GM12878 (cell line): Measurements from ENCODE around the gene MEP1A. TPM values are rescaled to one million over a fixed set of nuclear protein-coding genes. Genes with fewer than 3 reads are reported as not detected.

Experiments
- ATAC-seq: fragments of 200-7000 bp; cut with Tn5 transposase; 3 replicates; pipeline ENCODE4 v1.9.1; 2020; ENCODE audit warnings: mild to moderate bottlenecking, moderate library complexity
- BruUV-seq: library from RNA; stranded (reverse); fragments of 400-500 nt; replicated peaks from 2 replicates; lab custom pipeline; 2021; lab: Mats Ljungman, UMichigan
- CTCF ChIA-PET: fragments of 300-600 bp; sonication (Branson Sonifier 250); formaldehyde crosslinking; extraction: SDS; loops from one replicate; lab custom pipeline; 2021; ENCODE audit warnings: inconsistent platforms; lab: Yijun Ruan, JAX
- POLR2A ChIA-PET: fragments of 350-600 bp; formaldehyde crosslinking; extraction: SDS; loops from one replicate; lab custom pipeline; 2021; ENCODE audit warnings: inconsistent platforms; lab: Charles Lee
- RAD21 ChIA-PET: fragments of 300-600 bp; sonication (Branson Sonifier 250); formaldehyde crosslinking; loops from one replicate; lab custom pipeline; 2023; ENCODE audit warnings: antibody characterized with exemption; ENCODE audit not compliant: unreplicated experiment; lab: Charles Lee
- SMC1A ChIA-PET: fragments of 300-600 bp; sonication (Branson Sonifier 250); formaldehyde crosslinking; loops from one replicate; lab custom pipeline; 2023; ENCODE audit not compliant: unreplicated experiment, uncharacterized antibody; lab: Charles Lee
- DNase-seq: peaks from one replicate; pipeline ENCODE4 v3.0.0-alpha.2; 2011; ENCODE audit warnings: low read depth, low spot score
- FAIRE-seq: peaks from 3 replicates; lab custom pipeline; 2011; peaks lifted over from hg19 to GRCh38; lab: Jason Lieb, UNC
- H2AFZ ChIP-seq: 2 replicates; pipeline ENCODE4 v1.6.0; 2011; ENCODE audit warnings: low read depth, low read length, control low read depth; ENCODE audit not compliant: control insufficient read depth
- H3K27ac ChIP-seq: 2 replicates; pipeline ENCODE4 v1.5.1; 2011; ENCODE audit warnings: control low read depth; ENCODE audit not compliant: control insufficient read depth, insufficient read depth
- H3K27me3 ChIP-seq, 2 experiments: replicated peaks in 1 of 2; 2 replicates each; pipeline versions ENCODE4 v1.6.0 to v1.6.1; 2011; ENCODE audit warnings: low read length in 1 of 2; ENCODE audit not compliant: control insufficient read depth in 2 of 2, insufficient read depth in 2 of 2
- H3K36me3 ChIP-seq, 2 experiments: 2 replicates each; pipeline ENCODE4 v1.5.1; 2011; ENCODE audit warnings: low read length in 1 of 2; ENCODE audit not compliant: control insufficient read depth in 2 of 2, insufficient read depth in 2 of 2
- H3K4me1 ChIP-seq: 2 replicates; pipeline ENCODE4 v1.6.1; 2011; ENCODE audit warnings: mild to moderate bottlenecking, low read length, moderate library complexity, mixed read lengths; ENCODE audit not compliant: control insufficient read depth, insufficient read depth
- H3K4me2 ChIP-seq: 2 replicates; pipeline ENCODE4 v1.6.0; 2011; ENCODE audit warnings: control low read depth; ENCODE audit not compliant: control insufficient read depth, insufficient read depth
- H3K4me3 ChIP-seq: fragments of 200-600 bp; sonication (generic); 2 replicates; pipeline ENCODE4 v1.5.1; 2016
- H3K79me2 ChIP-seq: 2 replicates; pipeline ENCODE4 v1.6.0; 2011; ENCODE audit warnings: low read length; ENCODE audit not compliant: control insufficient read depth, insufficient read depth
- H3K9ac ChIP-seq: 2 replicates; pipeline ENCODE4 v1.8.0; 2011; ENCODE audit warnings: low read length, control low read depth, mixed read lengths; ENCODE audit not compliant: control insufficient read depth, insufficient read depth
- H3K9me3 ChIP-seq: replicated peaks from 3 replicates; pipeline ENCODE4 v1.5.1; 2011; ENCODE audit warnings: mild to moderate bottlenecking, low read length; ENCODE audit not compliant: control insufficient read depth, insufficient read depth
- H4K20me1 ChIP-seq: 2 replicates; pipeline ENCODE4 v1.6.0; 2011; ENCODE audit not compliant: control insufficient read depth, insufficient read depth
- FOS ChIP-seq: IDR thresholded peaks from 3 replicates; pipeline ENCODE4 v1.6.1; 2011; ENCODE audit warnings: borderline replicate concordance; ENCODE audit not compliant: insufficient read length; ENCODE audit errors: extremely low read depth
- JUNB ChIP-seq: IDR thresholded peaks from 2 replicates; pipeline ENCODE4 v1.6.1; 2016; ENCODE audit warnings: antibody characterized with exemption, mild to moderate bottlenecking
- MTA3 ChIP-seq: IDR thresholded peaks from 2 replicates; pipeline ENCODE4 v1.6.1; 2012; ENCODE audit warnings: low read length, inconsistent platforms, borderline replicate concordance
- NR2F1 ChIP-seq: fragments of 450-650 bp; conservative IDR thresholded peaks from 2 replicates; pipeline ENCODE4 v1.6.1; 2017; ENCODE audit warnings: mild to moderate bottlenecking
- NRF1 ChIP-seq: conservative IDR thresholded peaks from 2 replicates; pipeline ENCODE4 v1.6.1; 2011; ENCODE audit warnings: mild to moderate bottlenecking, low read depth, low read length, improper control_type of control experiment
- RBBP5 ChIP-seq: fragments of 200-600 bp; sonication (generic); conservative IDR thresholded peaks from 2 replicates; pipeline ENCODE4 v1.6.1; 2016
- SMAD1 ChIP-seq: fragments of 450-650 bp; IDR thresholded peaks from 2 replicates; pipeline ENCODE4 v1.6.1; 2018; ENCODE audit warnings: mild to moderate bottlenecking, low read depth; ENCODE audit not compliant: partially characterized antibody
- TCF7 ChIP-seq: IDR thresholded peaks from 2 replicates; pipeline ENCODE4 v1.6.1; 2014; ENCODE audit warnings: antibody characterized with exemption, borderline replicate concordance
- WRNIP1 ChIP-seq: IDR thresholded peaks from 2 replicates; pipeline ENCODE4 v1.6.1; 2011; ENCODE audit warnings: low read depth, low read length, improper control_type of control experiment, borderline replicate concordance
- WGBS: methylation state at CpG from one replicate; pipeline ENCODE4 v1.1.6; 2016; ENCODE audit warnings: low lambda C conversion rate; ENCODE audit not compliant: insufficient replicate concordance, insufficient coverage; ENCODE audit errors: missing lambda C conversion rate; 5-methylcytosine and 5-hydroxymethylcytosine counted together
- in situ Hi-C: fragments of 300-500 bp; cut with MboI; formaldehyde crosslinking; loops from 9 replicates; pipeline ENCODE4 v1.14.3; 2018; ENCODE audit warnings: mixed read lengths
- intact Hi-C: fragments of 100-400 bp; cut with micrococcal nuclease; formaldehyde crosslinking; loops from one replicate; pipeline ENCODE4 v1.14.2; 2022; ENCODE audit not compliant: unreplicated experiment
- polyA plus RNA-seq, 11 experiments: library from polyadenylated mRNA; depleted of rRNA in 4 of 11; unstranded in 6 of 11; stranded (reverse) in 5 of 11; fragments of >200 nt; fragmentation: Nextera tagmentation in 4 of 11; fragmentation: Illumina TruSeq in 1 of 11; extraction: Ambion mirVana in 4 of 11; extraction: Trizol in 1 of 11; gene quantifications; 1 replicate in 1 of 11; 2 replicates in 10 of 11; pipeline versions ENCODE4 v1.2.1 to v1.2.3, GENCODE V29; 2011 to 2016; ENCODE audit warnings: inconsistent platforms in 2 of 11, missing spikeins in 2 of 11, low read depth in 1 of 11
- total RNA-seq, 4 experiments: library from RNA; depleted of rRNA in 3 of 4; stranded (reverse); fragments of >200 nt in 3 of 4; fragmentation: Illumina TruSeq in 1 of 4; extraction: Trizol in 1 of 4; gene quantifications; 2 replicates each; pipeline versions ENCODE4 v1.2.1 to v1.2.3, GENCODE V29; 2013 to 2021

Gene MEP1A
- total and polyA plus RNA-seq, 10 of the 15 experiments (the other 5 are each of a cell fraction or from before 2014, with no cell fraction given), result not detected

GRCh38 chr6:46808806-46809205, 15.6 kb downstream of the MEP1A start:
- intact Hi-C loops (no loop called here), in situ Hi-C loops (no loop called here)
- H3K9ac ChIP-seq, result no peak overlapping the region
- no peaks in the 10 kb centered on the region for H3K27me3 ChIP-seq
- no peaks in the 10 kb centered on the region for H4K20me1 ChIP-seq
- TF ChIP-seq SMAD1, result no peak
- no peaks in the 10 kb centered on the region for H3K79me2 ChIP-seq
- ATAC-seq (no peak), FAIRE-seq (no peak), DNase-seq (no peak)
- no TSS peak for BruUV-seq
- POLR2A ChIA-PET, result no interaction called here
- RAD21 ChIA-PET, result no interaction called here
- H3K4me1 ChIP-seq, result no peaks in the 10 kb centered on the region
- no peak overlapping the region for H2AFZ ChIP-seq
- no peaks in the 10 kb centered on the region for H3K9me3 ChIP-seq
- SMC1A ChIA-PET, result no interaction called here
- H3K4me3 ChIP-seq, result no peak overlapping the region
- no peak overlapping the region for H3K27ac ChIP-seq
- H3K36me3 ChIP-seq, result no peaks in the 10 kb centered on the region
- CTCF ChIA-PET, result no interaction called here
- H3K4me2 ChIP-seq, result no peak overlapping the region
- WGBS, result 0% methylated on average over 1 of the region's 1 CpG

- H3K27ac ChIP-seq, result no peak overlapping the region
- TF ChIP-seq NRF1 (no peak), MTA3 (no peak), JUNB (no peak), NR2F1 (no peak), RBBP5 (no peak), WRNIP1 (no peak), TCF7 (no peak), FOS (no peak)
- TF ChIP-seq, all 136 proteins: peak for 0
- WGBS, result 6% methylated on average over 4 of the region's 4 CpGs
- no peaks in the 10 kb centered on the region for H3K9me3 ChIP-seq
- ATAC-seq (no peak), DNase-seq (no peak), FAIRE-seq (no peak)
- in situ Hi-C loops (no loop called here), intact Hi-C loops (no loop called here)
- no TSS peak for BruUV-seq
- H3K4me3 ChIP-seq, result no peak overlapping the region
- H4K20me1 ChIP-seq, result no peaks in the 10 kb centered on the region
- SMC1A ChIA-PET, result no interaction called here
- CTCF ChIA-PET, result no interaction called here
- RAD21 ChIA-PET, result no interaction called here
- H3K4me2 ChIP-seq, result no peak overlapping the region
- H3K79me2 ChIP-seq, result no peaks in the 10 kb centered on the region
- H3K36me3 ChIP-seq, result no peaks in the 10 kb centered on the region
- no peaks in the 10 kb centered on the region for H3K4me1 ChIP-seq
- POLR2A ChIA-PET, result no interaction called here
- no peak overlapping the region for H3K9ac ChIP-seq
- no peak overlapping the region for H2AFZ ChIP-seq
- H3K27me3 ChIP-seq, result no peaks in the 10 kb centered on the region
Observed at GRCh38 chr6:46815130-46815529, 21.9 kb downstream of the MEP1A start.
